Measurements from ENCODE around the gene MEF2C. TPM values are rescaled to one million over a fixed set of nuclear protein-coding genes. Genes with fewer than 3 reads are reported as not detected.
A peak's percentile ranks its signal among the peaks of the same experiment; 100 is the strongest.
"Not testable (repeated sequence)": the region's sequence is repeated elsewhere in the genome, so short reads cannot be mapped to it uniquely, and the experiment has no call there.

Gene MEF2C
- 10 to 100 TPM; 61.4 to 77.9 TPM for total RNA-seq
- 10 to 100 TPM; 27.4 to 31.2 TPM for polyA plus RNA-seq (ENCODE audit: insufficient read length in 2 of 2)
- long read RNA-seq, donor 1, partial matches to known transcripts = 0 of 2 reads
- long read RNA-seq, donor 1, other reads (novel, unspliced or antisense) = 0 of 2 reads
- long read RNA-seq, donor 2, partial matches to known transcripts = 0 of 4 reads
- long read RNA-seq, donor 2, other reads (novel, unspliced or antisense) = 0 of 4 reads
- long read RNA-seq, donor 3, full-length matches to known transcripts = 4 of 4 reads
- long read RNA-seq, donor 3, partial matches to known transcripts = 0 of 4 reads
- long read RNA-seq, donor 3, other reads (novel, unspliced or antisense) = 0 of 4 reads
- long read RNA-seq, donor 4, transcript MEF2C-233 (1 exons, 421 nt) = major isoform, 6 of 10 reads
- long read RNA-seq, donor 4, partial matches to known transcripts = 0 of 10 reads
- long read RNA-seq, donor 4, other reads (novel, unspliced or antisense) = 0 of 10 reads

GRCh38 chr5:88883059-88883835, at the start of gene MEF2C:
TSS of gene MEF2C (minus strand) at chr5:88883184. CDS start at chr5:88823788, 59,396 bp downstream.
- 0% methylated on average over 34 of the region's 52 CpGs for WGBS (ENCODE audit: insufficient coverage)
- H3K9me3 ChIP-seq (ENCODE audit: control insufficient read depth, insufficient read depth, low read length) = no peaks in the 10 kb centered on the region
- peak within 1 kb of the TSS; percentile 90 for H3K27ac ChIP-seq (ENCODE audit: low read depth, low read length)
- no peaks in the 10 kb centered on the region for H3K4me1 ChIP-seq (ENCODE audit: control insufficient read depth, insufficient read depth, low read length)
- peaks cover 4% of the 10 kb centered on the region for H3K27me3 ChIP-seq (ENCODE audit: control insufficient read depth, insufficient read depth, low read length)
- DNase-seq (ENCODE audit: low read depth in 4 of 6, low spot score in 6 of 6) = peak in 5 of 6 donors; percentile 61 to 94 (median 71)
- no peaks in the 10 kb centered on the region for H3K36me3 ChIP-seq (ENCODE audit: control insufficient read depth, insufficient read depth, low read length)
- H3K4me3 ChIP-seq (ENCODE audit: low read depth, low read length) = peak within 1 kb of the TSS; percentile 87

- no peaks in the 10 kb centered on the region for H3K4me1 ChIP-seq (ENCODE audit: control insufficient read depth, insufficient read depth, low read length)
- no peak for DNase-seq (ENCODE audit: low read depth in 4 of 6, low spot score in 6 of 6)
- no peaks in the 10 kb centered on the region for H3K9me3 ChIP-seq (ENCODE audit: control insufficient read depth, insufficient read depth, low read length)
- H3K27ac ChIP-seq (ENCODE audit: low read depth, low read length) = no peak overlapping the region
- no peaks in the 10 kb centered on the region for H3K36me3 ChIP-seq (ENCODE audit: control insufficient read depth, insufficient read depth, low read length)
- no peak overlapping the region for H3K4me3 ChIP-seq (ENCODE audit: low read depth, low read length)
- no peaks in the 10 kb centered on the region for H3K27me3 ChIP-seq (ENCODE audit: control insufficient read depth, insufficient read depth, low read length)
- 89% methylated on average over 1 of the region's 2 CpGs for WGBS (ENCODE audit: insufficient coverage)
Measured at GRCh38 chr5:88932541-88932940, 49.6 kb upstream of the MEF2C start.

DNA sequence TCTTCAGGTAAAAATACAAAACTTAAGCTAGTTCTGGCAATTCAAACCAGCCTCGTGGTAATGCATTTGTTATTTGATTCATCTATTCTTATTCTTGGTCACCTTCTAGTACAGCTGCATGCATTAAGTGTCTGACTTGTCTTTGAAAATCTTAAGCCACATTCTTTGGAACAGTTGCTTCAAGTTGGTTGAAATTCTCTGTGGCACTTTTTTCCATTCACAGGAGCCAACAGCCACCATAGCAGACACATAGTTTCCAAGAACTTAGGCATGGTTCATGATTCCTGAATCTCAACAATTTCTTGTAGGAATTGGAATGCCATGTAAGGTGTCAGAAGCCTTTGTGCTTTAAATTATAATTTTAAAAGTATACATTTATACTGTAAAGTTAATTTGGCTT, 47.4 kb upstream of the MEF2C start:
- Histone ChIP-seq H3K36me3 (ENCODE audit: control insufficient read depth, insufficient read depth, low read length) (no peaks in the 10 kb centered on the region), H3K4me3 (ENCODE audit: low read depth, low read length) (no peak overlapping the region), H3K27ac (ENCODE audit: low read depth, low read length) (no peak overlapping the region), H3K27me3 (ENCODE audit: control insufficient read depth, insufficient read depth, low read length) (no peaks in the 10 kb centered on the region), H3K9me3 (ENCODE audit: control insufficient read depth, insufficient read depth, low read length) (no peaks in the 10 kb centered on the region), H3K4me1 (ENCODE audit: control insufficient read depth, insufficient read depth, low read length) (no peaks in the 10 kb centered on the region)
- no CpG with 5 or more reads among the region's 1 CpG for WGBS (ENCODE audit: insufficient coverage)
- peak in 1 of 6 donors; percentile 44 for DNase-seq (ENCODE audit: low read depth in 4 of 6, low spot score in 6 of 6)

DNA sequence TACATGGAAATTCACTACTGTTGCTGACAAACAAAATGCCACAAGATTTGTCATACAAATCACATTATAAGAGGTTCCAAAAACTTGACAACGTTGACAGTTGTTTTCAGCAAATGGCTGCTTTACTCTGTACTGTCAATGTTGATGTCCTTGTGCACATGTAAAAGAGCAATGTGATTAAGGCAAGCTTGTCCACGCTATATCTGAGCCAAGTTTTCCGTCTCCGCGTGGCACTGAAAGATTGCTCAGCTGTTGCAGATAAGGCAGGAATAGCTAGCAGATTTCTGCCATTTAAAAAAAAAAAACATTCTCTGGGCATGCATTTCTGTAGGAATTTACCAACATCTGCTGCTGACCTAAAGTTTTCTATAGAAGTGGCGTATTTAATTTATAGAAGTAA, 46.4 kb upstream of the MEF2C start:
- 72% methylated on average over 4 of the region's 6 CpGs for WGBS (ENCODE audit: insufficient coverage)
- Histone ChIP-seq H3K36me3 (ENCODE audit: control insufficient read depth, insufficient read depth, low read length) (no peaks in the 10 kb centered on the region), H3K27me3 (ENCODE audit: control insufficient read depth, insufficient read depth, low read length) (no peaks in the 10 kb centered on the region), H3K4me1 (ENCODE audit: control insufficient read depth, insufficient read depth, low read length) (no peaks in the 10 kb centered on the region), H3K27ac (ENCODE audit: low read depth, low read length) (no peak overlapping the region), H3K4me3 (ENCODE audit: low read depth, low read length) (no peak overlapping the region), H3K9me3 (ENCODE audit: control insufficient read depth, insufficient read depth, low read length) (no peaks in the 10 kb centered on the region)
- DNase-seq (ENCODE audit: low read depth in 4 of 6, low spot score in 6 of 6) = peak in 1 of 6 donors; percentile 91

- Histone ChIP-seq H3K36me3 (ENCODE audit: control insufficient read depth, insufficient read depth, low read length) (no peaks in the 10 kb centered on the region), H3K9me3 (ENCODE audit: control insufficient read depth, insufficient read depth, low read length) (no peaks in the 10 kb centered on the region), H3K4me1 (ENCODE audit: control insufficient read depth, insufficient read depth, low read length) (no peaks in the 10 kb centered on the region), H3K4me3 (ENCODE audit: low read depth, low read length) (no peak overlapping the region), H3K27me3 (ENCODE audit: control insufficient read depth, insufficient read depth, low read length) (no peaks in the 10 kb centered on the region), H3K27ac (ENCODE audit: low read depth, low read length) (no peak overlapping the region)
- no peak for DNase-seq (ENCODE audit: low read depth in 4 of 6, low spot score in 6 of 6)
- WGBS (ENCODE audit: insufficient coverage) = no CpG with 5 or more reads among the region's 7 CpGs
Measured at GRCh38 chr5:88926774-88927173, 43.8 kb upstream of the MEF2C start.

- H3K27ac ChIP-seq (ENCODE audit: low read depth, low read length) = no peak overlapping the region
- H3K27me3 ChIP-seq (ENCODE audit: control insufficient read depth, insufficient read depth, low read length) = no peaks in the 10 kb centered on the region
- no peaks in the 10 kb centered on the region for H3K36me3 ChIP-seq (ENCODE audit: control insufficient read depth, insufficient read depth, low read length)
- DNase-seq (ENCODE audit: low read depth in 4 of 6, low spot score in 6 of 6) = no peak
- H3K4me1 ChIP-seq (ENCODE audit: control insufficient read depth, insufficient read depth, low read length) = no peaks in the 10 kb centered on the region
- no CpG with 5 or more reads among the region's 2 CpGs for WGBS (ENCODE audit: insufficient coverage)
- no peak overlapping the region for H3K4me3 ChIP-seq (ENCODE audit: low read depth, low read length)
- H3K9me3 ChIP-seq (ENCODE audit: control insufficient read depth, insufficient read depth, low read length) = no peaks in the 10 kb centered on the region
Measured at GRCh38 chr5:88925692-88926490, 42.9 kb upstream of the MEF2C start.

GRCh38 chr5:88924330-88924657, 41.3 kb upstream of the MEF2C start:
- WGBS (ENCODE audit: insufficient coverage) = 56% methylated on average over 3 of the region's 3 CpGs
- H3K27ac ChIP-seq (ENCODE audit: low read depth, low read length) = no peak overlapping the region
- DNase-seq (ENCODE audit: low read depth in 4 of 6, low spot score in 6 of 6) = peak in 1 of 6 donors; percentile 62
- H3K36me3 ChIP-seq (ENCODE audit: control insufficient read depth, insufficient read depth, low read length) = no peaks in the 10 kb centered on the region
- no peaks in the 10 kb centered on the region for H3K9me3 ChIP-seq (ENCODE audit: control insufficient read depth, insufficient read depth, low read length)
- no peak overlapping the region for H3K4me3 ChIP-seq (ENCODE audit: low read depth, low read length)
- H3K27me3 ChIP-seq (ENCODE audit: control insufficient read depth, insufficient read depth, low read length) = no peaks in the 10 kb centered on the region
- H3K4me1 ChIP-seq (ENCODE audit: control insufficient read depth, insufficient read depth, low read length) = no peaks in the 10 kb centered on the region

DNA sequence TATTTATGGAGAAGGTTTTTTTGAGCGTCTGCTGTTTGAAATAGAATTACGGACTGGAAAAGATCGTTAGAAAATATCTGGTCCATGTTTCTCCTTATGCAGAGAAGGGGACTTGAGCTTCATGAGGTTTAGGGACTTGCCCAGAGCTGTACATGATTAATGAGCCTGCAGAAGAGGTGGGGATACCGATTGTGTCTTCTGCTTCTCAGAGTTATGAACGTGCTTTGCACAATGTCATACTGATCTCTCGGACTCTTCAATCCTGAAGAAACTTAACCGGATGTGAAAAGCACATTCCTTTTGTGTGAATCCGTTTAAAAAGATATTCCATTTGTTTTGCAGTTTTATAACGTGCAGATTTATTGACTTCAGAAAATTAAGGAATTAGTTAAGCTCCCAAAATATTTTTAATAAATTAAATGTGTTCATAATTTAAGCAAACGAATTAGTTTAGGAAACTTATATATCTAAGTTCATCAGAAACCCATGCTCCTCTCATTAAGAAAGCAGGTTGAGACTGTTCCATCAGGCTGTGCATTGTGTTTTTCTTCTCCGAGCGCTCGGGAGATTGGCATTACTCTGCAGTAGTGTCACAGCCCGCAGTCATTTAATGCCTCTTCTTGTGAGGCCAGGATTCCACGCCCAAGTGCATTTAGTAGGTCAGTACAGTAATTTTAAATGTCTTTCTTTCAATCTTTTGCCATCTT, 40.8 kb upstream of the MEF2C start:
- no peaks in the 10 kb centered on the region for H3K4me1 ChIP-seq (ENCODE audit: control insufficient read depth, insufficient read depth, low read length)
- WGBS (ENCODE audit: insufficient coverage) = 92% methylated on average over 7 of the region's 15 CpGs
- H3K27ac ChIP-seq (ENCODE audit: low read depth, low read length) = no peak overlapping the region
- no peaks in the 10 kb centered on the region for H3K9me3 ChIP-seq (ENCODE audit: control insufficient read depth, insufficient read depth, low read length)
- no peak overlapping the region for H3K4me3 ChIP-seq (ENCODE audit: low read depth, low read length)
- H3K27me3 ChIP-seq (ENCODE audit: control insufficient read depth, insufficient read depth, low read length) = no peaks in the 10 kb centered on the region
- DNase-seq (ENCODE audit: low read depth in 4 of 6, low spot score in 6 of 6) = no peak
- H3K36me3 ChIP-seq (ENCODE audit: control insufficient read depth, insufficient read depth, low read length) = no peaks in the 10 kb centered on the region

GRCh38 chr5:88912743-88913142, 29.8 kb upstream of the MEF2C start:
- not testable (repeated sequence) for H3K36me3 ChIP-seq (ENCODE audit: control insufficient read depth, insufficient read depth, low read length); DNase-seq (ENCODE audit: low read depth in 4 of 6, low spot score in 6 of 6); H3K9me3 ChIP-seq (ENCODE audit: control insufficient read depth, insufficient read depth, low read length); H3K27ac ChIP-seq (ENCODE audit: low read depth, low read length); H3K4me1 ChIP-seq (ENCODE audit: control insufficient read depth, insufficient read depth, low read length); H3K27me3 ChIP-seq (ENCODE audit: control insufficient read depth, insufficient read depth, low read length); H3K4me3 ChIP-seq (ENCODE audit: low read depth, low read length)
- no CpG with 5 or more reads among the region's 2 CpGs for WGBS (ENCODE audit: insufficient coverage)
